Measurements from ENCODE around the gene NKRF. TPM values are rescaled to one million over a fixed set of nuclear protein-coding genes. Genes with fewer than 3 reads are reported as not detected.

NKRF gene
- 17.4 to 19.7 TPM (median 18.0 TPM) in 5 replicates for total RNA-seq (2022; extraction: Qiagen RNA extraction; ENCODE audit: low read depth)

DNA sequence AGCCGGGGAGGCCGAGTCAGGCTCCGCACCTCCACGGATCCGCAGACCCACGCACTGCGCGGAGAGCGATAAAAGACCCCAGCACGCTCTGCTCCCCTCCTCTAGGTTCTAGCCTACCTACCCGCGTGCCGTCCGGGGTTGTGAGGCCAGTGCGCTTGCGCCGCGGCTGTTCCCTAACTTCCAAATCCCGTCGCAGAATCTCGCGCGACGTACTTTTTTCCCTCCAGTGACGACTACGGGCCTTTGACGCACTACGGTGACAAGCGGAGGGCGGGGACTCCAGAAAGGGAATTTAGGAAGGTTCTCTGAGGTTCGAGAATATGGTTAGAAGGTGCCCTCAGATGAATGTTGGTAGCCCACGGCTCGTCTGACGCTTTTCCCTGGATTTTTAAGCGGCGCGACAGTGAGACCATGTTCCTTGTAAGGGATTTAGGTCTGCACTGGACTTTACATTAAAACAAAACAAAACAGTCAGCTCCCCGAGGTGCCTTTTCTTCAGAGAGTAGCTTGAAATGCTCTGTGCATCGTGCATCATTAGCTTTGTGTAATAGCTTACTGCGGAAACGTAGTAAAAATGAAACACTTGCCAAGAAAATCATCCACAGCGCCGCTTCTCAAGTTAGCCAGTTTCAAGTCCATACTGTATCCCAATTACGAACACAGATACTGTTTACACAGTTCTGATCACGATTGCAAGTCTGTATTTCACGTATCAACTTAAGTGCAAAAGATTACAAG lies at the start of gene NKRF:
Gene NKRF (minus strand): TSS at position 145 of the 738 bp plus-strand sequence.

DNA sequence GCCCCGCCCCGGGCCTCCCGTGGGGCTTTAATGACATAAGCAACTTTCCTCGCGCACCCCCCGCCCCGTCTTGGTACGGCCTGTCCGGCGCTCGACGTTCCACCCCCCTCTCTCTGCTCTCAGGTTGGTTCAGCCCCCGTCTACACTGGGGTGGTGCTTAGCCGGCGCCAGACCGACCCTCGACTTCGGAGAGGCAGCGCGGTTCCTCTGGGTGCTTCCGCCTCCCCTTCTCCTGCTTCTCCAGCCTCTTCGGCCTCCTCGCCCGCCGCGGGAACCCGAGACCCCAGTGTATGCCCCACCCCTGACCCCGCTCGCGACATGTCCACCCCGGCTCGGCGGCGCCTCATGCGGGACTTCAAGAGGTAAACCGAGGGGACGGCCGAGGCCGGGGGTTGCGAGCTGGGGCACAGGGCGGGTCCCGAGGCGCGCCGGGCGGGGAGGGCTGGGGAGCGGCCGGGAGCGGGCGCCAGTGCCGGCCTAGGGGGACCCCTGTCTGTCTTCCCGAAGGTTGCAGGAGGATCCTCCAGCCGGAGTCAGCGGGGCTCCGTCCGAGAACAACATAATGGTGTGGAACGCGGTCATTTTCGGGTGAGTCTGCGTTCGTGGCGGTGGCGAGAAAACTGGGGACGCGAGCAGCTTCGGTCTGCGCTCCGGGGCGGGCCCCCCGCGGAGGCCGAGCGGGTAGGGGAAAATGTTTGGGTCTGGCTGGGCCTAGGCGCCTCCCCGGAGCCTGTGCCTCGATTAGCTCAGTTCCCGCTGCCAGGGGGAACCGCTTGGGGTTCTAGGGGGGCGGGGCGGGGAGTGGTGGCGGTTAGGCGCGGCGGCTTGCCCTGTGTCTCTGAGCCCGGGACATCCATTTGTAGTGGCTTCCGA lies 31.6 kb downstream of the NKRF start, which contains the start of gene UBE2A:
Gene UBE2A (plus strand): TSS at position 170 of the 873 bp plus-strand sequence. CDS start 149 bp downstream, at position 319.

DNA sequence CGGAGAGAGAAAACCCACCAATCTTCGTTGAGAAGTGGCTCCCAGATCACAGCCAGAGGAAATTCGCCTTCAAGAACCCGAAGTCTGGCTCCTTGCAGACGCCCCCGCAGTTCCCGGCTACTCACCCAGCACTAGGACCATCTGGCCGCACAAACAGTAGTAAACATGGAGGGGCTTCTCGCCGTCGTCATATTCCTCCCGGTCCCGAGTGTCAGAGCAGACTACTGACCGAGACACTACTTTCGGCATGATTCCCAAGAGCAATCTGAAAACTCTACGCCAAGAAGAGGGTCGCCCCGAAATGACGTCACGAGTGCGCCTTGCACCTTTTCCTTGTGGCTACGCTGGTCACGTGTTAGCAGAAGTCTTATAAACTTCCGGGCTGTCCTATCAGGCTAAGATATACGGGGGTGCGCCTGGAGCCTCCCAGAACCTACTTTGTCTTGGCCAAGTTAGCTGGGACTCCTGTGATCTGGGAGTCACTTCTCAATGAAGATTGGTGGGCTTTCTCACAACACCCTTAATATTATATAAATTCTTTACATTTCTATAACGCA lies 41.0 kb downstream of the NKRF start, which contains the start of gene STEEP1:
Gene STEEP1 (minus strand): TSS at position 303 of the 557 bp plus-strand sequence. CDS start 54 bp downstream, at position 249.

Other genes with a start within 250 kb of the NKRF start
- 27.0 to 33.2 TPM (median 30.6 TPM) in 5 replicates for gene SLC25A43, start 207.1 kb downstream of the NKRF start, total RNA-seq (2022; extraction: Qiagen RNA extraction; ENCODE audit: low read depth)
- gene SLC25A5, start 138.0 kb downstream of the NKRF start, total RNA-seq (2022; extraction: Qiagen RNA extraction; ENCODE audit: low read depth), result 690 to 777 TPM (median 741 TPM) in 5 replicates
- 29.9 to 37.2 TPM (median 30.9 TPM) in 5 replicates for gene STEEP1, start 41.0 kb downstream of the NKRF start, total RNA-seq (2022; extraction: Qiagen RNA extraction; ENCODE audit: low read depth)
- gene UBE2A, start 31.9 kb downstream of the NKRF start, total RNA-seq (2022; extraction: Qiagen RNA extraction; ENCODE audit: low read depth), result 131 to 143 TPM (median 135 TPM) in 5 replicates
- 10.3 to 11.4 TPM (median 10.5 TPM) in 5 replicates for gene SEPTIN6, start 86.7 kb upstream of the NKRF start, total RNA-seq (2022; extraction: Qiagen RNA extraction; ENCODE audit: low read depth)
- 0.09 to 0.14 TPM (median 0.13 TPM) in 4 of 5 replicates, not detected in the other for gene SOWAHD, start 152.2 kb upstream of the NKRF start, total RNA-seq (2022; extraction: Qiagen RNA extraction; ENCODE audit: low read depth)
- gene RPL39, start 185.2 kb upstream of the NKRF start, total RNA-seq (2022; extraction: Qiagen RNA extraction; ENCODE audit: low read depth), result 3,557 to 4,920 TPM (median 3,675 TPM) in 5 replicates
- gene UPF3B, start 246.5 kb upstream of the NKRF start, total RNA-seq (2022; extraction: Qiagen RNA extraction; ENCODE audit: low read depth), result 19.2 to 29.1 TPM (median 21.3 TPM) in 5 replicates

Data from A549 treated with CpdA at 1 μM for 4 hours (cell line).